H9 (cell line): Measurements from ENCODE around the gene DPY19L3. TPM values are rescaled to one million over a fixed set of nuclear protein-coding genes. Genes with fewer than 3 reads are reported as not detected.

ENCODE experiments used
- DNase-seq: peaks from one replicate; pipeline ENCODE4 v3.0.0-alpha.2; 2017
- H2AFZ ChIP-seq: one replicate; pipeline ENCODE4 v1.6.1; 2013; ENCODE audit warnings: mild to moderate bottlenecking, low read length, control low read depth, moderate library complexity
- H2AK5ac ChIP-seq: 2 replicates; pipeline ENCODE4 v1.6.1; 2013; ENCODE audit warnings: low read length, control low read depth, mixed read lengths; ENCODE audit not compliant: insufficient read length
- H2BK120ac ChIP-seq: one replicate; pipeline ENCODE4 v1.6.1; 2013; ENCODE audit warnings: low read depth, mild to moderate bottlenecking, low read length, control low read depth, inconsistent platforms; ENCODE audit not compliant: poor library complexity, severe bottlenecking
- H2BK12ac ChIP-seq: 2 replicates; pipeline ENCODE4 v1.6.1; 2013; ENCODE audit warnings: low read length, control low read depth, mixed read lengths, low read depth; ENCODE audit not compliant: insufficient read length
- H2BK15ac ChIP-seq: 2 replicates; pipeline ENCODE4 v1.6.1; 2013; ENCODE audit warnings: low read depth, low read length, control low read depth
- H2BK20ac ChIP-seq: one replicate; pipeline ENCODE4 v1.6.1; 2013; ENCODE audit warnings: low read depth, mild to moderate bottlenecking, low read length, control low read depth, inconsistent platforms; ENCODE audit not compliant: poor library complexity, severe bottlenecking
- H2BK5ac ChIP-seq: 2 replicates; pipeline ENCODE4 v1.6.1; 2013; ENCODE audit warnings: low read length, control low read depth, mixed read lengths; ENCODE audit not compliant: insufficient read length
- H3K14ac ChIP-seq: 2 replicates; pipeline ENCODE4 v1.6.1; 2013; ENCODE audit warnings: low read length, control low read depth; ENCODE audit not compliant: insufficient read depth
- H3K18ac ChIP-seq: 2 replicates; pipeline ENCODE4 v1.6.1; 2013; ENCODE audit warnings: low read depth, mild to moderate bottlenecking, mixed read lengths, low read length, control low read depth; ENCODE audit not compliant: insufficient read length
- H3K23ac ChIP-seq: 2 replicates; pipeline ENCODE4 v1.6.1; 2013; ENCODE audit warnings: low read length, control low read depth, mixed read lengths, low read depth; ENCODE audit not compliant: insufficient read length
- H3K23me2 ChIP-seq: 2 replicates; pipeline ENCODE4 v1.6.1; 2013; ENCODE audit warnings: low read depth, mild to moderate bottlenecking, mixed read lengths, low read length, control low read depth; ENCODE audit not compliant: insufficient read length, poor library complexity, severe bottlenecking
- H3K27ac ChIP-seq: 2 replicates; pipeline ENCODE4 v1.5.1; 2013; ENCODE audit warnings: low read length, control low read depth, mixed read lengths, low read depth; ENCODE audit not compliant: insufficient read length
- H3K27me3 ChIP-seq: 2 replicates; pipeline ENCODE4 v1.6.1; 2013; ENCODE audit warnings: low read length, control low read depth, inconsistent platforms; ENCODE audit not compliant: insufficient read depth
- H3K4ac ChIP-seq: 2 replicates; pipeline ENCODE4 v1.6.1; 2013; ENCODE audit warnings: low read depth, mild to moderate bottlenecking, control low read depth, inconsistent platforms, low read length, moderate library complexity
- H3K4me1 ChIP-seq: 2 replicates; pipeline ENCODE4 v1.6.1; 2013; ENCODE audit warnings: low read length, control low read depth, inconsistent platforms; ENCODE audit not compliant: insufficient read depth
- H3K4me2 ChIP-seq: 2 replicates; pipeline ENCODE4 v1.6.1; 2013; ENCODE audit warnings: low read length, control low read depth, mixed read lengths; ENCODE audit not compliant: insufficient read length, insufficient read depth
- H3K56ac ChIP-seq: 2 replicates; pipeline ENCODE4 v1.6.1; 2013; ENCODE audit warnings: low read depth, mild to moderate bottlenecking, mixed read lengths, low read length, control low read depth; ENCODE audit not compliant: insufficient read length
- H3K79me1 ChIP-seq: 2 replicates; pipeline ENCODE4 v1.6.1; 2013; ENCODE audit warnings: low read depth, mild to moderate bottlenecking, moderate library complexity, low read length, control low read depth, inconsistent platforms; ENCODE audit not compliant: insufficient read depth, poor library complexity, severe bottlenecking
- H3K79me2 ChIP-seq: 2 replicates; pipeline ENCODE4 v1.6.1; 2013; ENCODE audit warnings: low read length, control low read depth, inconsistent platforms; ENCODE audit not compliant: insufficient read depth
- H3K9ac ChIP-seq: 2 replicates; pipeline ENCODE4 v1.6.1; 2013; ENCODE audit warnings: low read length, control low read depth, mixed read lengths; ENCODE audit not compliant: insufficient read length; ENCODE audit errors: extremely low read depth
- H3K9me3 ChIP-seq: one replicate; pipeline ENCODE4 v1.6.1; 2013; ENCODE audit warnings: low read depth, low read length, inconsistent platforms; ENCODE audit not compliant: control insufficient read depth
- H3T11ph ChIP-seq: one replicate; pipeline ENCODE4 v1.6.1; 2013; ENCODE audit warnings: mild to moderate bottlenecking, low read length, control low read depth, inconsistent platforms
- H4K20me1 ChIP-seq: one replicate; pipeline ENCODE4 v1.6.1; 2013; ENCODE audit not compliant: control insufficient read depth, insufficient read length, insufficient read depth
- H4K5ac ChIP-seq: 2 replicates; pipeline ENCODE4 v1.6.1; 2013; ENCODE audit warnings: low read depth, mild to moderate bottlenecking, mixed read lengths, low read length, control low read depth; ENCODE audit not compliant: insufficient read length
- H4K8ac ChIP-seq: replicated peaks from 2 replicates; pipeline ENCODE4 v1.6.1; 2013; ENCODE audit warnings: low read length, control low read depth, mixed read lengths, low read depth; ENCODE audit not compliant: insufficient read length
- H4K91ac ChIP-seq: 2 replicates; pipeline ENCODE4 v1.6.1; 2013; ENCODE audit warnings: low read depth, mild to moderate bottlenecking, moderate library complexity, mixed read lengths, low read length, control low read depth; ENCODE audit not compliant: insufficient read length
- H3K27ac Mint-ChIP-seq, 3 experiments: 2 replicates in 2 of 3; 3 replicates in 1 of 3; pipeline ENCODE4 v1.8.0; 2020 to 2021; ENCODE audit warnings: mixed read lengths in 3 of 3, mild to moderate bottlenecking in 1 of 3, moderate library complexity in 1 of 3
- H3K27me3 Mint-ChIP-seq: 2 replicates; pipeline ENCODE4 v1.8.0; 2021; ENCODE audit warnings: low read depth, mild to moderate bottlenecking, moderate library complexity, mixed read lengths
- H3K36me3 Mint-ChIP-seq, 3 experiments: 2 replicates in 2 of 3; 3 replicates in 1 of 3; pipeline ENCODE4 v1.8.0; 2020 to 2021; ENCODE audit warnings: low read depth in 3 of 3, mixed read lengths in 3 of 3; ENCODE audit not compliant: insufficient read depth in 1 of 3
- H3K4me1 Mint-ChIP-seq, 2 experiments: 2 replicates each; pipeline ENCODE4 v1.8.0; 2020; ENCODE audit warnings: mixed read lengths in 2 of 2
- H3K4me3 Mint-ChIP-seq, 2 experiments: 2 replicates in 1 of 2; 3 replicates in 1 of 2; pipeline ENCODE4 v1.8.0; 2020 to 2021; ENCODE audit warnings: mild to moderate bottlenecking in 2 of 2, mixed read lengths in 2 of 2, moderate library complexity in 1 of 2
- H3K9me3 Mint-ChIP-seq, 2 experiments: 2 replicates in 1 of 2; 3 replicates in 1 of 2; pipeline ENCODE4 v1.8.0; 2020; ENCODE audit warnings: mild to moderate bottlenecking in 2 of 2, mixed read lengths in 2 of 2, moderate library complexity in 1 of 2
- CTCF ChIP-seq: fragments of 200-600 bp; sonication (generic); conservative IDR thresholded peaks from 3 replicates; pipeline ENCODE4 v1.8.0; 2021; ENCODE audit warnings: antibody characterized with exemption, mild to moderate bottlenecking
- WGBS: extraction: QIAGEN DNeasy Blood & Tissue Kit; methylation state at CpG from one replicate; pipeline ENCODE4 v1.1.7; 2013; ENCODE audit warnings: missing lambda C conversion rate, low lambda C conversion rate, mixed read lengths; ENCODE audit not compliant: insufficient read length; ENCODE audit errors: extremely low coverage; 5-methylcytosine and 5-hydroxymethylcytosine counted together
- total RNA-seq: library from RNA; stranded (reverse); gene quantifications from 2 replicates; pipeline ENCODE4 v1.2.1, GENCODE V29; 2021

The DPY19L3 gene
- total RNA-seq, 1 experiment from 2014 or later = 54.5 TPM

GRCh38 chr19:32530773-32531172, 125.2 kb downstream of the DPY19L3 start:
- no CpG with 5 or more reads among the region's 2 CpGs for WGBS

More at GRCh38 chr19:32530773-32531172, 125.2 kb downstream of the DPY19L3 start:
- no peak overlapping the region for H4K8ac ChIP-seq
- no peaks in the 10 kb centered on the region for H3K4me1 ChIP-seq
- peaks cover 2 to 12% (median 10%) of the 10 kb centered on the region in 3 experiments; a peak in 4 of 7 replicates for H3K36me3 Mint-ChIP-seq
- no peak overlapping the region for H3K27ac ChIP-seq
- H2BK5ac ChIP-seq = no peak overlapping the region
- no peak overlapping the region for H3K27ac Mint-ChIP-seq
- no peaks in the 10 kb centered on the region for H3K9me3 ChIP-seq
- no peak overlapping the region for H3K4ac ChIP-seq
- no peak overlapping the region for H3K18ac ChIP-seq
- H3K9ac ChIP-seq = no peak overlapping the region
- H3K27me3 ChIP-seq = no peaks in the 10 kb centered on the region
- H3K79me1 ChIP-seq = no peaks in the 10 kb centered on the region
- no peaks in the 10 kb centered on the region for H4K20me1 ChIP-seq
- H4K5ac ChIP-seq = no peak overlapping the region
- no peak overlapping the region for H2BK20ac ChIP-seq
- H4K91ac ChIP-seq = no peak overlapping the region
- no peak overlapping the region for H3K56ac ChIP-seq
- H3K4me3 Mint-ChIP-seq = no peak overlapping the region
- H2BK120ac ChIP-seq = no peak overlapping the region
- H2BK15ac ChIP-seq = no peak overlapping the region
- no peaks in the 10 kb centered on the region for H3K79me2 ChIP-seq
- H3K23me2 ChIP-seq = no peaks in the 10 kb centered on the region
- peaks cover 3% of the 10 kb centered on the region; the same call in 1 of the 2 replicates for H3K27me3 Mint-ChIP-seq
- no peak overlapping the region for H2AK5ac ChIP-seq
- H3K4me1 Mint-ChIP-seq = no peaks in the 10 kb centered on the region
- no peak overlapping the region for H2BK12ac ChIP-seq
- peaks cover 33 to 35% of the 10 kb centered on the region in 2 experiments; a peak in 4 of 5 replicates for H3K9me3 Mint-ChIP-seq
- no peak for TF ChIP-seq CTCF
- no peak overlapping the region for H3K23ac ChIP-seq
- H2AFZ ChIP-seq = no peak overlapping the region
- H3K14ac ChIP-seq = no peak overlapping the region
- no peak overlapping the region for H3T11ph ChIP-seq
- H3K4me2 ChIP-seq = no peak overlapping the region
- DNase-seq = no peak
